Spinal cord (tissue), 10 donors: ENCODE data around the gene C6orf15. TPM values are rescaled to one million over a fixed set of nuclear protein-coding genes. Genes with fewer than 3 reads are reported as not detected.

Source experiments
- DNase-seq, 6 donors: peaks; one replicate each; pipeline versions ENCODE4 v3.0.0 to v3.0.0-alpha.2; 2013 to 2015; ENCODE audit warnings: low spot score in 6 of 6, low read depth in 4 of 6
- H3K27ac ChIP-seq: one replicate; pipeline ENCODE4 v1.5.1; 2013; ENCODE audit warnings: low read depth, low read length, control low read depth
- H3K27me3 ChIP-seq: one replicate; pipeline ENCODE4 v1.6.1; 2013; ENCODE audit warnings: low read length; ENCODE audit not compliant: control insufficient read depth, insufficient read depth
- H3K36me3 ChIP-seq: one replicate; pipeline ENCODE4 v1.6.1; 2013; ENCODE audit warnings: low read length; ENCODE audit not compliant: control insufficient read depth, insufficient read depth
- H3K4me1 ChIP-seq: one replicate; pipeline ENCODE4 v1.6.1; 2013; ENCODE audit warnings: low read length; ENCODE audit not compliant: control insufficient read depth, insufficient read depth
- H3K4me3 ChIP-seq: one replicate; pipeline ENCODE4 v1.5.1; 2013; ENCODE audit warnings: low read depth, low read length, control low read depth
- H3K9me3 ChIP-seq: one replicate; pipeline ENCODE4 v1.6.1; 2013; ENCODE audit warnings: low read length; ENCODE audit not compliant: control insufficient read depth, insufficient read depth
- WGBS: methylation state at CpG from one replicate; pipeline ENCODE4 v1.1.5; 2013; ENCODE audit warnings: missing lambda C conversion rate; ENCODE audit not compliant: insufficient coverage; 5-methylcytosine and 5-hydroxymethylcytosine counted together
- polyA plus RNA-seq, 2 donors: library from polyadenylated mRNA; unstranded; fragments of 120-200 nt; gene quantifications; one replicate each; pipeline ENCODE4 v1.2.1, GENCODE V29; 2013; ENCODE audit not compliant: insufficient read length in 2 of 2
- total RNA-seq, 2 donors: library from RNA; depleted of rRNA in 1 of 2; stranded (reverse); fragments of 120-200 nt in 1 of 2; fragments of >200 nt in 1 of 2; gene quantifications; one replicate each; pipeline versions ENCODE4 v1.2.3 to v1.2.4, GENCODE V29; 2013 to 2014
- donor health status: healthy.

Gene C6orf15
- total and polyA plus RNA-seq, 4 donors, result not detected

GRCh38 chr6:31132806-31133205, 20.4 kb upstream of the C6orf15 start:
- H3K27me3 ChIP-seq, result no peaks in the 10 kb centered on the region
- no peak overlapping the region for H3K4me3 ChIP-seq
- H3K4me1 ChIP-seq, result peaks cover 5% of the 10 kb centered on the region
- DNase-seq, result no peak
- H3K9me3 ChIP-seq, result no peaks in the 10 kb centered on the region
- 81% methylated on average over 3 of the region's 6 CpGs for WGBS
- H3K27ac ChIP-seq, result no peak overlapping the region
- H3K36me3 ChIP-seq, result no peaks in the 10 kb centered on the region

DNA sequence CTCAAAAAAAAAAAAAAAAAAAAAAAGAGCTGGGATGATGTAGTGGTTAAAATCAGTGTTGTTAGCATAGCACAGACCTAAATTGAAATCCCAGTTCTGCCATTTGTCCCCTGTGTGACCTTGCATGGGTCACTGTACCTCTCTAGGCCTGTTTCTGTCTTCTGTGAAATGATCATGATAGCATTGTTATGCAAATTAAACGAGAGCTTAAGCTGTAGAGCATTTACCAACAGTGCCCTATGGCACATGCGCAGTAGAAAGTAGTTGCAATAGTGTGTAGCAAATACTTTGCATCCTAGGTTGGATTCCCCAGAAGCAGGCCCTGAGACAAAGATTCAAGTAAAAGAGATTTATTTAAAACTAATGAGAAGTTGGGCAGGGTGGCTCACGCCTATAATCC, 19.2 kb upstream of the C6orf15 start:
- no peaks in the 10 kb centered on the region for H3K27me3 ChIP-seq
- H3K9me3 ChIP-seq, result no peaks in the 10 kb centered on the region
- 71% methylated on average over 2 of the region's 3 CpGs for WGBS
- DNase-seq, result no peak
- no peak overlapping the region for H3K4me3 ChIP-seq
- no peaks in the 10 kb centered on the region for H3K4me1 ChIP-seq
- H3K36me3 ChIP-seq, result no peaks in the 10 kb centered on the region
- no peak overlapping the region for H3K27ac ChIP-seq

- no peak for DNase-seq
- H3K27me3 ChIP-seq, result no peaks in the 10 kb centered on the region
- 90% methylated on average over 3 of the region's 3 CpGs for WGBS
- H3K27ac ChIP-seq, result no peak overlapping the region
- H3K4me3 ChIP-seq, result no peak overlapping the region
- H3K9me3 ChIP-seq, result no peaks in the 10 kb centered on the region
- no peaks in the 10 kb centered on the region for H3K36me3 ChIP-seq
- H3K4me1 ChIP-seq, result no peaks in the 10 kb centered on the region
Observed at GRCh38 chr6:31130751-31131150, 18.4 kb upstream of the C6orf15 start.

DNA sequence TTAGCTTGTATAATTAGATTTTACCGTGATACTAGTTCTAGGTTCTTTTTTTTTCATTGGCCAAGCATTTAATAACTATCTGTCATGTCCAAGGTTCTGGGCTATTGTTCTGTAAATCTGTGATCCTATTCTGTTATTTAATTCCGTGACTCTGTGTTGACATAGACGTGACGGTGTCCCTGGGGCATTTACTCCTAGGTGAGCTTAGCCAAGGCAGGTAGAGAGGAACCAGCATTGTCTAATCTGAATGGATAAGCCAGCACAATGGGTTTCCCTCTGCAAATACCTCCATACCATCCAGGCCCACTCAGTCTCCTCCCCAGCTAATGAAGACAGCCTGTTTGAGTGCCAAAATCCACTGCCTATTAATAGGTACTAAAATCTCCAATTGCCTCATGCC, 16.8 kb upstream of the C6orf15 start:
- Histone ChIP-seq H3K27me3 (no peaks in the 10 kb centered on the region), H3K36me3 (no peaks in the 10 kb centered on the region), H3K9me3 (no peaks in the 10 kb centered on the region), H3K4me3 (no peak overlapping the region), H3K27ac (no peak overlapping the region), H3K4me1 (no peaks in the 10 kb centered on the region)
- DNase-seq, result no peak
- 61% methylated on average over 3 of the region's 4 CpGs for WGBS

DNA sequence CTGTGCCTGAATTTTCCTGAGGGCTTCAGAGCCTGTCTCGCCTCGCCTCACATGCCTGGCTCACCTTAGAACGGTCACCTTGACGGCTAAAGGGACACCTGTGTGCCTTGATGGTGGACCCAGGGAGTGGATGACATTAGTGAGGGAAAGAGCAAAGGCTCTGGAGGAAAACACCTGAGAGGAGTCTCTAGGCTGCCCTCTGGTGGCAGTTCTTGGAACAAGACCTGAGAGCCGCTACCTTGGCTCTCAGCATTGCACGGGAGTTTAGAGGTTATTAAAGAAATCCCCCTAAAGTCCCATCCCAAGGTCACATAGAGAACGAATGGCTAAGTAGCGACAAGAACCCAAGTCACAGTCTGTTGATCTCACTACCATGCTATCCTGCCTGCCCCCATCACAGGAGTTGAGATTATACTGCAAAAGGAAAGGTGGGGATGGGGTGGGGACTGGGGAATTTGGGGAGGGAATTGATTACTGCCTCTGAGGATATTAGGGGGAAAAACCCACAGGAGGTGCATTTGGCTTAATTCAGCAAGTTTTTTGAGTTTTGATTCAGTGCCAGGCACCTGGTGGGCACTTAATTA, 15.8 kb upstream of the C6orf15 start:
- WGBS, result 12% methylated on average over 4 of the region's 8 CpGs
- H3K4me3 ChIP-seq, result no peak overlapping the region
- peak in 2 of 6 donors; percentile 61 to 78 for DNase-seq
- no peaks in the 10 kb centered on the region for H3K36me3 ChIP-seq
- no peak overlapping the region for H3K27ac ChIP-seq
- H3K27me3 ChIP-seq, result no peaks in the 10 kb centered on the region
- peaks cover 6% of the 10 kb centered on the region for H3K4me1 ChIP-seq
- no peaks in the 10 kb centered on the region for H3K9me3 ChIP-seq

GRCh38 chr6:31126396-31127175, 14.2 kb upstream of the C6orf15 start:
- Histone ChIP-seq H3K9me3 (no peaks in the 10 kb centered on the region), H3K36me3 (no peaks in the 10 kb centered on the region), H3K4me3 (no peak overlapping the region), H3K27me3 (no peaks in the 10 kb centered on the region), H3K4me1 (peaks cover 14% of the 10 kb centered on the region), H3K27ac (no peak overlapping the region)
- no peak for DNase-seq
- 61% methylated on average over 13 of the region's 16 CpGs for WGBS

- DNase-seq, result no peak
- WGBS, result 69% methylated on average over 12 of the region's 12 CpGs
- no peaks in the 10 kb centered on the region for H3K36me3 ChIP-seq
- no peak overlapping the region for H3K27ac ChIP-seq
- H3K9me3 ChIP-seq, result no peaks in the 10 kb centered on the region
- no peaks in the 10 kb centered on the region for H3K27me3 ChIP-seq
- H3K4me3 ChIP-seq, result no peak overlapping the region
- H3K4me1 ChIP-seq, result peaks cover 14% of the 10 kb centered on the region
Observed at GRCh38 chr6:31125586-31126363, 13.4 kb upstream of the C6orf15 start.

GRCh38 chr6:31125162-31125561, 12.8 kb upstream of the C6orf15 start:
- Histone ChIP-seq H3K27ac (no peak overlapping the region), H3K36me3 (no peaks in the 10 kb centered on the region), H3K27me3 (no peaks in the 10 kb centered on the region), H3K4me1 (peaks cover 14% of the 10 kb centered on the region), H3K9me3 (no peaks in the 10 kb centered on the region), H3K4me3 (no peak overlapping the region)
- DNase-seq, result peak in 1 of 6 donors; percentile 20
- 52% methylated on average over 4 of the region's 8 CpGs for WGBS

DNA sequence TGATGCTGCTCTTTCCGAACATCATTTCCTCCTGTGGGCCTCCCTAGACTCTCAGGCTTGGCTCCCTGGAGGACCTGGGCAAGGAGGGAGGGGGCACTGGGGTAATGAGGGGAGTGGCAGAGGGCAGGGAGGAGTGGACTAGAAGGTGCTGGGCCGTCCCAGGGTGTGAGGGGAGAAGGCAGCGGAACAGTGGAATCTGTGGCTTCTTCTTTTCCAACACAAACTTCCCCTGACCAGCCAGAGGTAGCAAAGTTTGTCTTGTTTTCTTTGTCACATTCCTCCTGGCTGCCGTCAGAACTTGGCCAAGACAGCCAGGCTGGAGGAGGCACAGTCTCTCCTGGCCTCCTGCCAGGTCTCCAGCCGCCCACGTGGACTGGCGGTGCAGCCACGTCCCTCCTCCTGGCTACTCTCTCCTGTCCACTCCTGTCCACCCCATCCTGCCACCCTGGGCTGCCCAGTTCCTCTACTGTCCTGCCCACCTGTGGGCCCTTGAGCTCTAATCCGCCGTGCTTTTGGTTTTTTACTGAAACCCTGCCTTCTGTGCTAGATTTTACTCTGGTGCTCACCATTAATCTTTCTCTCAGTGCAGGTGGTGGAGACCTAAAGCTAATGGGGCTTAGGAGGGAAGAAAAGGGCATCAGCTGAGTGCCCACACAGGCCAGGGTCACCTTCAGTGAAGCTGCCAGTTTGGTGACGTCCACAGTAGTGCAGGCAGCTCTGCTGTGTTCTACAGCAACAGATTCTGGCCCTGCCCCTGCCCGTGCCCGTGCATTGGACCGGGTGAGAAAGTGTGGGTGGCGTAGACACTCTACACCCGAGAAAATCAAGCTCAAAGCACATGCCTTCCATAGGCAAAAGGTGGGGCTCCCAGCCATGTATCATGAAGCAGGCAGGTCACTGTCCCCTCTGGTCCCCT, 10.7 kb upstream of the C6orf15 start:
- 59% methylated on average over 14 of the region's 16 CpGs for WGBS
- peaks cover 14% of the 10 kb centered on the region for H3K4me1 ChIP-seq
- no peak overlapping the region for H3K27ac ChIP-seq
- no peaks in the 10 kb centered on the region for H3K36me3 ChIP-seq
- H3K27me3 ChIP-seq, result no peaks in the 10 kb centered on the region
- no peak overlapping the region for H3K4me3 ChIP-seq
- H3K9me3 ChIP-seq, result no peaks in the 10 kb centered on the region
- DNase-seq, result peak in 3 of 6 donors; percentile 49 to 85 (median 60)
